IPS-18c (cell line): ENCODE results near the gene GPR78.

Experiments
- H3K4me3 ChIP-seq: 2 replicates; pipeline ENCODE4 v1.7.0; 2013; ENCODE audit warnings: low read depth, mild to moderate bottlenecking, low read length, moderate library complexity; ENCODE audit not compliant: insufficient read depth
- H3K9me3 ChIP-seq: one replicate; pipeline ENCODE4 v1.6.1; 2013; ENCODE audit warnings: mild to moderate bottlenecking, low read length, moderate library complexity; ENCODE audit not compliant: control insufficient read depth, insufficient read depth

The GPR78 gene

DNA sequence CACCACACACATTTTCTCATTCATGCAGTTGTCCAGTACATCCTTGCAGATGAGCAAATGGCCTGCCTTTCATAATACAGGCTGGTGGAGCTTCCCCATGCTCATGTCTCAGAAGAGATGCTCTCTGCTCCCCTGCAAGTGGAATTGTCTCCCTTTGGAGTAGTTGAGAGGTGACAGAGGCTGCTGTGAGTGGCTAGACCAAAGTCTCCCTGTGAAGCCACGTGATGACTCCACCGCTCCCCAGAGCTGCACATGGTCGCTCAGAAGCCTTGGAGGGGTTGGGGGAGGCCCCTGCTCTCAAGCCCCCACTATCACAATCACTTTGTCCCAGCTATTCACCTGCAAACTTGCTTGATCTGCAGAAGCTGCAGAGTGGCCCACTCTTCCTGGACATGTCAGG, 1.5 kb upstream of the GPR78 start:
- no peaks in the 10 kb centered on the region for H3K9me3 ChIP-seq
- H3K4me3 ChIP-seq = no peak overlapping the region

DNA sequence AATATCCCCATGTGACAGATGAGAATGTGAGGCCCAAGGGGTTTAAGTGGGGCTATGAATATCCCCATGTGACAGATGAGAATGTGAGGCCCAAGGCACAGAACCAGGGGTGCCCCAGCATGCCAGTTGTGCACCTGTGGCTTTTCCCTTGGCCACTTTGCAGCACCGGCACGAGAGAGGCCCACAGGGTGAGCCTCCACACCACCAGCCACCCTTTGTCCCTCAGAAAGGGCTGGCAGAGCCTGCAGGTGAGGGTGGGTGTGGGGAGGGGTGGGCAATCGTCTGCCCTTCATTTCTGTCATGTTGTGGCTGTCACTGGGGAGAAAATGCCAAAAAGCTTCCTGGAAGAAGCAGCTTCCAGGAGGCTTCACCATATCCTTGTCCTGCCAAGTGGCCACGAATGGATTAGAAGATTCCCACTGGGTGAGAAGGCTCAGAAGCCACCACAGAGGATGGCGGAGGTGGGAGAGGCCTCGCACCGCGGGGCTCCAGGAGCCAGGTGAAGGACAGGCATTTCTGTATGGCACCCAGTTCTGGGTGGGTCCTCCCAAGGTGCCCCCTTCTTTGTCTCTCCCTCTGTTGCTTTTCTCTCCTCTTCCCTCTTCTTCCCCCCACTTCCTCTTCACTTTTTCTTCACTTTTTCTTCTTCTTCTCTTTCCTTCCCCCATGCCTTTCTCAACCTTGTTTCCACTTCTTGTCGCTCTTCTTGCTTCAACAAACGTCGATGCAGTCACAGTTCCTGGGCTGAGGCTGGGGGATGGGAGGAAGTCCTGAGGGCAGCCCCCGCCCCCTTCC, 469 bp upstream of the GPR78 start:
- H3K9me3 ChIP-seq = no peaks in the 10 kb centered on the region
- no peak overlapping the region for H3K4me3 ChIP-seq

DNA sequence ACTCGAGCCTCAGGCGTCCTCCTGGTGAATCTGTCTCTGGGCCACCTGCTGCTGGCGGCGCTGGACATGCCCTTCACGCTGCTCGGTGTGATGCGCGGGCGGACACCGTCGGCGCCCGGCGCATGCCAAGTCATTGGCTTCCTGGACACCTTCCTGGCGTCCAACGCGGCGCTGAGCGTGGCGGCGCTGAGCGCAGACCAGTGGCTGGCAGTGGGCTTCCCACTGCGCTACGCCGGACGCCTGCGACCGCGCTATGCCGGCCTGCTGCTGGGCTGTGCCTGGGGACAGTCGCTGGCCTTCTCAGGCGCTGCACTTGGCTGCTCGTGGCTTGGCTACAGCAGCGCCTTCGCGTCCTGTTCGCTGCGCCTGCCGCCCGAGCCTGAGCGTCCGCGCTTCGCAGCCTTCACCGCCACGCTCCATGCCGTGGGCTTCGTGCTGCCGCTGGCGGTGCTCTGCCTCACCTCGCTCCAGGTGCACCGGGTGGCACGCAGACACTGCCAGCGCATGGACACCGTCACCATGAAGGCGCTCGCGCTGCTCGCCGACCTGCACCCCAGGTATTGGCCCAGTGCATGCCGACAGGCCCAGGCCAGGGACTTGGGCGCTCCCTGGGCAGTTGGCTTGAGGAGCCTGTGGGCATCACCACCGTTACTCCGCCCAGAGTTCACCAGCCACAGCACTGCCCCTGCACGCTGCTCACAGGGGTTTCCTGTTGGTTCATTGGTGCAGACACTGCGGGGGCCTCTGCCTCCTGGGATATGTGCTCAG, 1.1 kb downstream of the GPR78 start:
- H3K4me3 ChIP-seq = peak overlapping the region; percentile 44
- no peaks in the 10 kb centered on the region for H3K9me3 ChIP-seq

DNA sequence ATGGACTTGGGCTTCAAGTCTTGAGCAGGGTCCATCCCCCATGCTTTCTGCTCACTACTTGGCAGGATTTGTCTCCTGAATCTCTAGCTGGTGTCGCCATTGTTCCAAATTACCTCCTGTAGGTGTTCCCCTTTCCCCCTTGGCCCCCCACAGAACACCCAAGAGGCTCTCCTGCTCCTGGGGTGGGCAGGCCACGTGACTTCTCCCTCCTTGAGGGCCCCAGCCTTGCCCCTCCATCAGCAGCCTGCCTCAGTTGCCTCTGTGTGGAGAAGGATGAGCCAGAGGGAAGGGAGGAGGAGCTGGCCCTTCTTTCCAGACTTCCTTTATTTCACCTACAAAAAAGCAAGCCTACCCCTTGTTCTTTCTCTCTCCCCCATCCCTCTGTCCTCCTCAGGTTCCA, 1.8 kb downstream of the GPR78 start:
- Histone ChIP-seq H3K9me3 (no peaks in the 10 kb centered on the region), H3K4me3 (no peak overlapping the region)

DNA sequence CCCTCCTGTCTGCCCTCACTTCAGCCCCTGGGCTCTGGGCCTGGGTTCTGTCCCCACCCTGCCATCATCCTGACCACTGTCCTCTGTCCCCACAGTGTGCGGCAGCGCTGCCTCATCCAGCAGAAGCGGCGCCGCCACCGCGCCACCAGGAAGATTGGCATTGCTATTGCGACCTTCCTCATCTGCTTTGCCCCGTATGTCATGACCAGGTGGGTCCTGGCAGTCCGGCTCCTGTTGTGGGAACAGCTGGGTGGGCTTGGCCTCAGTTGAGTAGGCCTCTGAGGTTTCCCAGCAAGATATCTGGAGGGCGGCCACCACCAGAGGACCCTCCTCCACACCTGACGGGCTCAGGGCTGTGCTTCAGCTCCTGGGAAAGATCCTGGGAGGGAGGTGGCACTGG, 2.2 kb downstream of the GPR78 start:
- Histone ChIP-seq H3K4me3 (no peak overlapping the region), H3K9me3 (no peaks in the 10 kb centered on the region)

DNA sequence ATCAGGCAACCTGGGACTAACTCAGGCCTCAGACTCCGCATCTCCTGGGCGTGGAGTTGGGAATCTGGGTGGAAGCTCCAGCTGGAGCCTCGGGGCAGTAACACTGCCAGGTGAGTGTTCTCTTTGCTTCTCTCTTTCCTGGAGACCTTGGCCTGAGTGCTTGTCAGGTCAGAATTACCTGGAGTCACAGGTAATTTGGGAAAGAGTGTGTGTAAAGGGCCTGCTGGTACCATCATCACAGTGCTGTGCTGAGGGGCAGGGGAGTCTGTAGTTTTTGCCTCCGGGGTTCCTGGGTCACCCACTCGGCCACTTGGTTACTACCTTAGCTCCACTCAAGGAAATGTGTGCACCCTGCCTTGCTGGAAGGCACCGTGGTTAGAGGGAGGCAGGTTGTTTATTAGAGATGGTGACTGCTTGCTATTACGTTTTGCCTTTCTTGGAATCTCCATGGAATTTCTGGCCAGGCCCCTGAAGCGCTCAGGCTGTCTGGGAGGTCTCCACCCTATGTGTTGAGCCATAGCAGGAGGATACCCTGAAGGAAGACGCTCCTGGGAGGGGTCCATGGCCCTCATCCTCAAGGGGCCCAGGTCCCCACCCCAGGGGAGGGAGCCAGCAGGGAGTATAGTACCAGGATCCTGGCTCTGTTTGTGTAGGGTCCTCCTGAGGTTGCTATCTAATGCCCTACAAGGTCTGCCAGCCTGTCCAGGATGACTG, 2.9 kb downstream of the GPR78 start:
- H3K9me3 ChIP-seq = no peaks in the 10 kb centered on the region
- H3K4me3 ChIP-seq = no peak overlapping the region

DNA sequence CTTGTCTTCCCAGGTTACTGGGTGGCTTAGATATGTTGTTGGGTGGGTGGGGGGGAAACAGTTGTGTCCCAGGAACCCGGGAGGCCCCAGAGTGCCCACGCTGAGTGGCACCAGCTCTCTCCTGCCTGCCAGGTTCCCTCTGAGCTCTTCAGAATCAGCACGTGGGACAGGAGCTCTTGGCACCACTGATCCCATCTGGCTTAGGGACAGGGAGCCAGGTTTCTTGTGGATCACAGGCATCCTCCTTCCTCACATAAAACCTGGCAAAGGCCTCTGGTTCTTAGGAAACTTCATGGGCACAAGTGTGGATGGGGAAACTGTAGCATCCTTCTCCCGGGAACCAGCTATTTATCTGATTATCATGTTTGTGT, 3.4 kb downstream of the GPR78 start:
- no peak overlapping the region for H3K4me3 ChIP-seq

DNA sequence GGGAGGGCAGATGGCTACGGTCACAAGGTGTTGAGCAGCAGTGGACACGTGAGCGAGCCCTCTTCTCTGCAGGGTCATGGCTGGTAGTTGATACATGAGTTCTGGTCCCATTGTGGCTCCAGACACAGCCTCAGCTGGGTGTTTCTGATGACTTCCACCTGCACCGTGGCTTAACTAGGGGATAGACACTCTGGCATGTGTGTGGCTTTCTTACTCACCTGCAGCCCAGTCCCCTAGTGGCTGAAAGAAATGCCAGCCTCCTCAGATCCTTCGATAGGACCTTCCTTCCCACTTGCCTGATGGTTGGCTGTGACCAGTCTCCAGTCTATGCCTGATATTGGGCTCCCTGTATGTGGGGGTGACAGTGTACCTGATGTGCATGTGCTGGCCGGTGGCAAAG, 5.0 kb downstream of the GPR78 start:
- Histone ChIP-seq H3K4me3 (no peak overlapping the region), H3K9me3 (no peaks in the 10 kb centered on the region)

More for the DNA sequence above, 3.4 kb downstream of the GPR78 start:
- no peaks in the 10 kb centered on the region for H3K9me3 ChIP-seq

DNA sequence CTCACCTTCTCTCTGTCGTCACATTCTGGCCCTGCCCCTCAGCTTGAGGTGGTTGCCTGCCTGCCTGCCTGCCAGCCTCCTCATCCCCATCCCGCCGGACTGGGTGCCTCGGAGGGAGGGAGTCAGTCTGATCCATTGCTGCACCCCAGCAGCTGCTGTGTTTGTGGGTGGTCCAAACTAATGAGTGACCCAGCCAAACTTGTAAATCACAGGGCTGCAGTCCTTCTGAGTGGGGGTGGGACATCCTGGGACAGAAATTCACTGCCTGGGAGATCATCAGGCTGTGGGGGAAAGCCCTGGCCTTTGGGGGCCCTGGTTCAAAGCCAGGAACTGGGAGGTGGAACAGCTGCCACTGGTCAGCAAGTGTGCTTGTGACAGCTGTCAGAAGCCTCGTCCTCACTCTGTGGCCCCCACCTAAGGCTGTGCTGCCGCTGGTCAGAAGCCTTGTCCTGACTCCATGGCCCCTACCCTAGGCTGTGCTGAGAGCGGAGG, 5.6 kb downstream of the GPR78 start:
- Histone ChIP-seq H3K4me3 (no peak overlapping the region), H3K9me3 (no peaks in the 10 kb centered on the region)

DNA sequence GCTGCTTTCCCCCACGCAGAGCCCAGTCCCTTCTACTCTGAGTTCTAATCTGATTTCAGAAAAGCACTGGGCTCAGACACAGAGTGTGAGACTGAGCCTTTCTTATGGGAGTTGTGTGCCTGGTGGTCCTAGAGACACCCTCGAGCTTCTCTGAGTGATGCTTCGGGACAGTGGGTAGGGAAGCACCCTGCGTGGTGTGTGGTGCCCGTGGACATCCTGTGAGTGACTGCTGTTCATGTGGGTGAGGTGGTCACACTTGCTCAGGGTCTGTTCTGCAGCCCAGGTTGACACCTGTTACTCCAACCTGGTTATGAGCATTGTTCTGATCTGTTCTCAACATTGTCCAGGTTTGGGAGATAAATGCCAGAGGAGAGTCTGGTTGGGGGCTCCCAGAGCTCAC, 6.1 kb downstream of the GPR78 start:
- no peak overlapping the region for H3K4me3 ChIP-seq
- no peaks in the 10 kb centered on the region for H3K9me3 ChIP-seq

DNA sequence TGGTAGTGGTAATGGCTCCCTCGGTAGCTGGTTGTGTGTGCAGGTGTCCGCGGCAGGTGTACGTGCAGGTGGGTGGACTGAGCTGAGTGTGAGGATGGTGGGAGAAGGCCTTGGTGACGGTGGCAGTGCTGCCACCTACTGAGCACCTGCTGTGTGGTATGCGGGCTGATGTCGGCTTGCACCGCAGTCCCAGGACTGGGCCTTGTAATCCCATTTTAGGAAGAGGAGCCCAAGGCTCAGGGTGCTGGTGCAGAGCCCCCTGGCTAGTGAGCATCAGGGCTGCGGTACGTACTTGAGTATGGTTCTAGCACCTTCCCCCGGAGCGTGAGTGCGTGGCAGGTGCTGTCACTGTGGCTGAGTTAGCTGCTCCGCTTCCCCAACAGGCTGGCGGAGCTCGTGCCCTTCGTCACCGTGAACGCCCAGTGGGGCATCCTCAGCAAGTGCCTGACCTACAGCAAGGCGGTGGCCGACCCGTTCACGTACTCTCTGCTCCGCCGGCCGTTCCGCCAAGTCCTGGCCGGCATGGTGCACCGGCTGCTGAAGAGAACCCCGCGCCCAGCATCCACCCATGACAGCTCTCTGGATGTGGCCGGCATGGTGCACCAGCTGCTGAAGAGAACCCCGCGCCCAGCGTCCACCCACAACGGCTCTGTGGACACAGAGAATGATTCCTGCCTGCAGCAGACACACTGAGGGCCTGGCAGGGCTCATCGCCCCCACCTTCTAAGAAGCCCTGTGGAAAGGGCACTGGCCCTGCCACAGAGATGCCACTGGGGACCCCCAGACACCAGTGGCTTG, 6.7 kb downstream of the GPR78 start:
- no peak overlapping the region for H3K4me3 ChIP-seq
- H3K9me3 ChIP-seq = no peaks in the 10 kb centered on the region

DNA sequence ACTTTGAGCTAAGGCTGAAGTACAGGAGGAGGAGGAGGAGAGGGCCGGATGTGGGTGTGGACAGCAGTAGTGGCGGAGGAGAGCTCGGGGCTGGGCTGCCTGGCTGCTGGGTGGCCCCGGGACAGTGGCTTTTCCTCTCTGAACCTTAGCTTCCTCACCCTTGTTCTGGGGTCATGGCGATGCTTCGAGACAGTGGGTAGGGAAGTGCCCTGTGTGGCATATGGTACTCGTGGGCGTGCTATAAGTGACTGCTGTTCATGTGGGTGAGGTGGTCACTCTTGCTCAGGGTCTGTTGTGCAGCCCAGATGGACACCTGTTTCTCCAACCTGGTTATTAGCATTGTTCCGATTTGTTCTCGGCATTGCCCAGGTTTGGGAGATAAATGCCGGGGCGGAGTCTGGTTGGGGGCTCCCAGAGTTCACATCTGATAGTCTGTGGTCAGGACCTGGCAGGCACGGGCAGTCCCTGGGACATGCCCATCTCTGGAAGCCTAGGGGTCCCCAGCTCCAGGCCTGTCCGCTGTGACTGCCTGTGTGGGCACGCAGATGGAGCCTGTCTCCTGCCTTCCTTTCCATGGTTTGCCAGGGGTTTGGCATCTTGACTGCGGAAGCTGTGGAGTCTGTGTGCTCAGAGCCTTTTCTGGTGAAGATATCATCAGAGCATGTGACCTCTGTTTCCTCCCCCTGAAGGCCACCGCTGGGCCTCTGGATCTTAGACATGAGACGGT, 7.4 kb downstream of the GPR78 start:
- Histone ChIP-seq H3K9me3 (no peaks in the 10 kb centered on the region), H3K4me3 (no peak overlapping the region)

DNA sequence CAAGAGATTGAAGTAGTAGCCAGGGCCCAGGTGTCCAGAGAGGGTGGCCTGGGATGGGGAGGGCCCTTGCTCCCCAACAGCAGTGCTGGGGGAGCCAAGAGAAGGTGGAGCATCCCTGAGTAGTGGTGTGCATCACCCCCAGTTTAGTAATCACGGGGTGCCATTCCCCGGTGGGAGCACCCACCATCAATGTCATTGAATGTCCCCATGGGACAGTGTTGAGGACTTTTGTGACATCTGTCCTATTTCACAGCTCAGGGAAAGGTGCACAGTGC, 7.9 kb downstream of the GPR78 start:
- Histone ChIP-seq H3K4me3 (no peak overlapping the region), H3K9me3 (no peaks in the 10 kb centered on the region)

DNA sequence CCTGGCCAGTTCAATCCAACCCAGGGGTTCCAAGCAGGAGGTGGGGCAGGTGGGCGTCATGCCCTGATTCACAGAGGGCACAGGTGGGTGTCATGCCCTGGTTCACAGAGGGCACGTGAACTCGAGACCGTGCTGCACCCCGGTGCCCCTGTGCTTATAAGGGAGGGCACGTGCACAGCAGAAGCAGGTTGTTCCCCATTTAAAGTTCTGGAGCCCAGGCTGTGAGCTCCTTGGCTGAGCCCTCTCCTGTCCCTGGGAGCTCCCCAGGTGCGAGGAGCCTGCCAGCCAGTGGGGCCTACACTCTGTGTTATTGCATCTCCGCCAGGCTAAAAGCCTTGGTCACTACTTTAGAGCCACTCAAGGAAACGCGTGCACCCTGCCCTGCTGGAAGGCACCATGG, 9.1 kb downstream of the GPR78 start:
- no peaks in the 10 kb centered on the region for H3K9me3 ChIP-seq
- H3K4me3 ChIP-seq = no peak overlapping the region

DNA sequence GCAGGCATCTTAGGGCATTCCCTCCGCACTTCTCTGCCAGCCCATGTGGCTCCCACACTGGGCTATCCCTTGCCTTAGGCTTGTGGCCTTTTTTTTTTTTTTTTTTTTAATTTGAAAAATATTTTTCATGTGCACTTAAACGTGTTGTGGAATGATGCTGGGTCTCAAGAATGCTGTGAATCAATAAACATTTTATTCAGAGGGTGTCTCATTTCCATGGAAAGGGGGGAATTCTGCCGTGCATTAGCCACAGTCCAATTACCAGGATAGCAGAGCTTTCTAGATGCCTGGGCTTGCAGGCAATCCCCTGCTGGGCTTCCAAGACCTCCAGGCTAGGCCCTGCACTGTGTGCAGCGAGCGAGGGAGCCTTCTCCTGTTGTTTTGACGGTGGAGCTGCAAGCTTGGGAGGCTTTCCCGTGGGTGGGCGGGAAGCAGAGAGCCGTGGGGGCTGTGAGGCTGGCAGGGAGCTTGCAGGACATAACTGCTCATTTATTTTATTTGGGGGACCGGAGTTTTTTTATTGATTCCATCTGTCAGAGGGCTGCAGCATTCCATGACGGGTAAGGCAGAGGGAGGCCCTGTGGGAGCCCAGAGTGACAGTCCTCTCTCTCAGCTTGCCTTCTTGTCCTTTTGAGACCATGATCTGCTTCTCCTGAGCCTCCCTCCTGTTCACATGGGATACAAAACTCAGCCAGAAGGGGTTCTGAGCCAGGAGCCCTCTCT, 9.8 kb downstream of the GPR78 start:
- H3K9me3 ChIP-seq = no peaks in the 10 kb centered on the region
- H3K4me3 ChIP-seq = no peak overlapping the region

DNA sequence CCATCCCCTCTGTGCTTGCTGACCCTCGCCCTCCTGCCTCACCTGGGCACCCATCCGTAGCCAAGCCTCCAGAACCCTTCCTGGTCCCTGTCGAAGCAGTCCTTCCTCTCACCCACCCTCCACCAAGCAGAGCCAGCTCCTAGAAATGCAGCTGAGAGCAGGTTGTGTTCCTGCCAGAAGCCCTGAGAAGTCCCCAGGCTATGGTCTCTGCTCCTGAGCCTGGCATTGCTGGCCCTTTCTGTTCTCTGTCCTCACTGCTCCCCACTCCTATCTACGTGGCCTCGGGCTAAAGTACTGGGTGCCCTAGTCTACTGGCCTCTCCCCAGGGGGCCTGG, 10.3 kb downstream of the GPR78 start:
- Histone ChIP-seq H3K9me3 (no peaks in the 10 kb centered on the region), H3K4me3 (no peak overlapping the region)
